SK-N-SH (cell line): ENCODE results near the gene SLC6A11. TPM values are rescaled to one million over a fixed set of nuclear protein-coding genes. Genes with fewer than 3 reads are reported as not detected.

ENCODE experiments used
- CTCF ChIA-PET: fragments of 300-600, 350-600 bp; formaldehyde crosslinking; extraction: SDS; loops from one replicate; lab custom pipeline; 2021; lab: Yijun Ruan, JAX
- POLR2A ChIA-PET: fragments of 350-600 bp; sonication (Branson Sonifier 250); formaldehyde crosslinking; extraction: SDS; loops from one replicate; lab custom pipeline; 2020; ENCODE audit warnings: antibody characterized with exemption, inconsistent platforms; lab: Yijun Ruan, JAX
- DNase-seq: peaks from one replicate; pipeline ENCODE4 v3.0.0; 2012
- H2AFZ ChIP-seq: fragments of 200-600 bp; sonication (generic); 2 replicates; pipeline ENCODE4 v1.8.1; 2016; ENCODE audit warnings: antibody characterized with exemption, mild to moderate bottlenecking, low read depth
- H3F3A ChIP-seq: fragments of 200-600 bp; sonication (generic); replicated peaks from 2 replicates; pipeline ENCODE3; 2016; ENCODE audit warnings: antibody characterized with exemption, mild to moderate bottlenecking; ENCODE audit not compliant: insufficient read depth
- H3K27ac ChIP-seq, 2 experiments: fragments of 200-500 bp in 1 of 2; fragments of 200-600 bp in 1 of 2; sonication (Bioruptor generic) in 1 of 2; sonication (generic), shearing (Covaris generic) in 1 of 2; 2 replicates each; pipeline versions ENCODE4 v1.5.1 to v1.6.1; 2014 to 2016; ENCODE audit warnings: low read depth in 2 of 2, inconsistent platforms in 1 of 2, low read length in 1 of 2, mild to moderate bottlenecking in 1 of 2, mixed read lengths in 1 of 2
- H3K27me3 ChIP-seq: fragments of 200-600 bp; sonication (generic), shearing (Covaris generic); 2 replicates; pipeline ENCODE4 v1.6.1; 2016; ENCODE audit warnings: mixed run types; ENCODE audit not compliant: insufficient read depth
- H3K36me3 ChIP-seq, 2 experiments: fragments of 200-500 bp in 1 of 2; fragments of 200-600 bp in 1 of 2; sonication (Bioruptor generic) in 1 of 2; sonication (generic) in 1 of 2; replicated peaks in 1 of 2; 2 replicates each; pipeline versions ENCODE3 to v1.5.1; 2014 to 2016; ENCODE audit warnings: low read length in 1 of 2, mild to moderate bottlenecking in 1 of 2; ENCODE audit not compliant: insufficient read depth in 2 of 2, control insufficient read depth in 1 of 2
- H3K4me1 ChIP-seq, 2 experiments: fragments of 200-500 bp in 1 of 2; fragments of 200-600 bp in 1 of 2; sonication (Bioruptor generic) in 1 of 2; sonication (generic), shearing (Covaris generic) in 1 of 2; 2 replicates each; pipeline versions ENCODE4 v1.5.1 to v1.6.1; 2014 to 2016; ENCODE audit warnings: low read depth in 1 of 2, low read length in 1 of 2, mixed run types in 1 of 2; ENCODE audit not compliant: insufficient read depth in 2 of 2, control insufficient read depth in 1 of 2
- H3K4me2 ChIP-seq: fragments of 200-600 bp; sonication (generic), shearing (Covaris generic); 2 replicates; pipeline ENCODE4 v1.6.1; 2017; ENCODE audit warnings: mixed run types
- H3K4me3 ChIP-seq, 2 experiments: fragments of 200-500 bp in 1 of 2; fragments of 200-600 bp in 1 of 2; sonication (Bioruptor generic) in 1 of 2; sonication (generic), shearing (Covaris generic) in 1 of 2; 2 replicates each; pipeline versions ENCODE4 v1.5.1 to v1.8.1; 2014 to 2016; ENCODE audit warnings: low read depth in 2 of 2, inconsistent platforms in 1 of 2, low read length in 1 of 2, mild to moderate bottlenecking in 1 of 2, mixed read lengths in 1 of 2, moderate library complexity in 1 of 2
- H3K79me2 ChIP-seq: fragments of 200-600 bp; sonication (generic); 2 replicates; pipeline ENCODE4 v1.8.1; 2017; ENCODE audit warnings: mild to moderate bottlenecking; ENCODE audit not compliant: insufficient read depth
- H3K9ac ChIP-seq: fragments of 200-600 bp; sonication (generic); 2 replicates; pipeline ENCODE4 v1.6.1; 2017; ENCODE audit warnings: mixed run types
- H3K9me2 ChIP-seq: fragments of 200-600 bp; sonication (generic); 2 replicates; pipeline ENCODE4 v1.6.1; 2017; ENCODE audit warnings: mixed run types
- H3K9me3 ChIP-seq: fragments of 200-600 bp; sonication (generic); 2 replicates; pipeline ENCODE4 v1.6.1; 2017; ENCODE audit warnings: mixed run types, mild to moderate bottlenecking, moderate library complexity
- H4K20me1 ChIP-seq: fragments of 200-600 bp; sonication (generic); 2 replicates; pipeline ENCODE4 v1.6.1; 2017; ENCODE audit warnings: mild to moderate bottlenecking, mixed run types; ENCODE audit not compliant: insufficient read depth
- CTCF ChIP-seq: fragments of 200-600 bp; sonication (generic); IDR thresholded peaks from 2 replicates; pipeline ENCODE4 v1.6.1; 2017; ENCODE audit warnings: antibody characterized with exemption, mild to moderate bottlenecking, moderate library complexity
- ELF1 ChIP-seq: IDR thresholded peaks from 2 replicates; pipeline ENCODE4 v1.4.0; 2012
- EZH2phosphoT487 ChIP-seq: fragments of 200-600 bp; sonication (generic); IDR thresholded peaks from 2 replicates; pipeline ENCODE4 v1.6.1; 2017; ENCODE audit warnings: low read depth, mixed run types, mild to moderate bottlenecking, antibody characterized with exemption, moderate library complexity, borderline replicate concordance
- FOXJ3 ChIP-seq: sonication (generic); formaldehyde crosslinking; IDR thresholded peaks from 2 replicates; pipeline ENCODE4 v1.5.1; 2020; ENCODE audit warnings: mild to moderate bottlenecking, missing genetic modification reagents
- GATA2 ChIP-seq: sonication (generic); formaldehyde crosslinking; IDR thresholded peaks from 2 replicates; pipeline ENCODE4 v1.5.0; 2020; ENCODE audit warnings: mild to moderate bottlenecking, missing genetic modification reagents
- IRF3 ChIP-seq: fragments of 150-350 bp; IDR thresholded peaks from 2 replicates; pipeline ENCODE4 v1.6.1; 2016; ENCODE audit warnings: mild to moderate bottlenecking, low read depth, low read length
- MEF2A ChIP-seq: IDR thresholded peaks from 2 replicates; pipeline ENCODE4 v1.4.0; 2012; ENCODE audit warnings: low read depth, borderline replicate concordance
- NFIC ChIP-seq: IDR thresholded peaks from 2 replicates; pipeline ENCODE4 v1.4.0; 2012; ENCODE audit warnings: borderline replicate concordance
- NRF1 ChIP-seq: IDR thresholded peaks from 2 replicates; pipeline ENCODE4 v1.6.1; 2012; ENCODE audit warnings: low read depth, mild to moderate bottlenecking, low read length
- POLR2AphosphoS5 ChIP-seq: IDR thresholded peaks from 2 replicates; pipeline ENCODE4 v1.6.1; 2012; ENCODE audit warnings: low read depth, low read length
- RCOR1 ChIP-seq: fragments of 150-350 bp; IDR thresholded peaks from 2 replicates; pipeline ENCODE4 v1.6.1; 2017; ENCODE audit warnings: antibody characterized with exemption, low read length
- REST ChIP-seq: IDR thresholded peaks from 2 replicates; pipeline ENCODE4 v1.6.1; 2012; ENCODE audit warnings: mild to moderate bottlenecking, low read depth, low read length, moderate library complexity
- SIN3A ChIP-seq: IDR thresholded peaks from 2 replicates; pipeline ENCODE4 v1.6.1; 2012; ENCODE audit warnings: low read depth, mild to moderate bottlenecking, low read length, moderate library complexity, borderline replicate concordance
- TCF12 ChIP-seq: IDR thresholded peaks from 2 replicates; pipeline ENCODE4 v1.4.0; 2012
- WGBS: methylation state at CpG from one replicate; pipeline ENCODE4 v1.1.6; 2017; ENCODE audit warnings: low lambda C conversion rate; 5-methylcytosine and 5-hydroxymethylcytosine counted together
- polyA plus RNA-seq, 3 experiments: library from polyadenylated mRNA; depleted of rRNA; stranded (reverse); fragments of >200 nt; gene quantifications; 2 replicates each; pipeline ENCODE4 v1.2.3, GENCODE V29; 2012
- TF ChIP-seq, protein P1 (sequence below): IDR thresholded peaks from 2 replicates; pipeline ENCODE4 v1.4.0; 2012; ENCODE audit warnings: low read depth, borderline replicate concordance
- TF ChIP-seq, protein P2 (sequence below): IDR thresholded peaks from 2 replicates; pipeline ENCODE4 v1.4.0; 2012; ENCODE audit warnings: low read depth, borderline replicate concordance

Gene SLC6A11
- polyA plus RNA-seq, 1 of the 3 experiments (the other 2 are of a cell fraction): 0.03 TPM

- TF ChIP-seq TCF12 (no peak), MEF2A (no peak), POLR2AphosphoS5 (no peak), REST (no peak), CTCF (no peak), NRF1 (no peak), NFIC (no peak), EZH2phosphoT487 (no peak), GATA2 (CRISPR knock-in tag) (no peak), RCOR1 (no peak), ELF1 (no peak), FOXJ3 (CRISPR knock-in tag) (no peak), SIN3A (no peak), IRF3 (no peak)
- TF ChIP-seq, protein P1, sequence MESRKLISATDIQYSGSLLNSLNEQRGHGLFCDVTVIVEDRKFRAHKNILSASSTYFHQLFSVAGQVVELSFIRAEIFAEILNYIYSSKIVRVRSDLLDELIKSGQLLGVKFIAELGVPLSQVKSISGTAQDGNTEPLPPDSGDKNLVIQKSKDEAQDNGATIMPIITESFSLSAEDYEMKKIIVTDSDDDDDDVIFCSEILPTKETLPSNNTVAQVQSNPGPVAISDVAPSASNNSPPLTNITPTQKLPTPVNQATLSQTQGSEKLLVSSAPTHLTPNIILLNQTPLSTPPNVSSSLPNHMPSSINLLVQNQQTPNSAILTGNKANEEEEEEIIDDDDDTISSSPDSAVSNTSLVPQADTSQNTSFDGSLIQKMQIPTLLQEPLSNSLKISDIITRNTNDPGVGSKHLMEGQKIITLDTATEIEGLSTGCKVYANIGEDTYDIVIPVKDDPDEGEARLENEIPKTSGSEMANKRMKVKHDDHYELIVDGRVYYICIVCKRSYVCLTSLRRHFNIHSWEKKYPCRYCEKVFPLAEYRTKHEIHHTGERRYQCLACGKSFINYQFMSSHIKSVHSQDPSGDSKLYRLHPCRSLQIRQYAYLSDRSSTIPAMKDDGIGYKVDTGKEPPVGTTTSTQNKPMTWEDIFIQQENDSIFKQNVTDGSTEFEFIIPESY: no peak
- TF ChIP-seq, protein P2, sequence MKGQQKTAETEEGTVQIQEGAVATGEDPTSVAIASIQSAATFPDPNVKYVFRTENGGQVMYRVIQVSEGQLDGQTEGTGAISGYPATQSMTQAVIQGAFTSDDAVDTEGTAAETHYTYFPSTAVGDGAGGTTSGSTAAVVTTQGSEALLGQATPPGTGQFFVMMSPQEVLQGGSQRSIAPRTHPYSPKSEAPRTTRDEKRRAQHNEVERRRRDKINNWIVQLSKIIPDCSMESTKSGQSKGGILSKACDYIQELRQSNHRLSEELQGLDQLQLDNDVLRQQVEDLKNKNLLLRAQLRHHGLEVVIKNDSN: no peak
- Histone ChIP-seq H3K9ac (no peak overlapping the region), H3F3A (no peaks in the 10 kb centered on the region), H3K27ac (no peak overlapping the region), H3K9me3 (no peaks in the 10 kb centered on the region), H2AFZ (no peak overlapping the region), H3K4me3 (no peak overlapping the region), H3K36me3 (no peaks in the 10 kb centered on the region), H3K27me3 (no peaks in the 10 kb centered on the region), H3K4me2 (no peak overlapping the region), H3K79me2 (no peaks in the 10 kb centered on the region), H4K20me1 (no peaks in the 10 kb centered on the region), H3K9me2 (no peaks in the 10 kb centered on the region), H3K4me1 (no peaks in the 10 kb centered on the region)
- ChIA-PET POLR2A (no interaction called here), CTCF (interaction anchor here (1.3 to 1.5 kb wide), 3 partner anchors 9 to 21 kb away, joined by 3 to 5 read pairs (median 3); no protein-coding TSS in a partner anchor)
- DNase-seq: no peak
- 11% methylated on average over 5 of the region's 8 CpGs for WGBS
These were observed 36.7 kb upstream of the SLC6A11 start for GRCh38 chr3:10779293-10779805.
